ENCODE data around the gene CLTC. TPM values are rescaled to one million over a fixed set of nuclear protein-coding genes. Genes with fewer than 3 reads are reported as not detected.
"Not testable (repeated sequence)": the region's sequence is repeated elsewhere in the genome, so short reads cannot be mapped to it uniquely, and the experiment has no call there.

Gene CLTC
- total RNA-seq, 2 donors from 2014 or later, result 202 to 206 TPM

GRCh38 chr17:59649886-59650285 is 30.2 kb downstream of the CLTC start:
- H3K4me3 ChIP-seq, result no peak overlapping the region
- DNase-seq (ENCODE audit: low spot score), result no peak
- TF ChIP-seq CTCF (IDR thresholded peaks at IDR 0.05), result no peak
- TF ChIP-seq POLR2AphosphoS5 (IDR thresholded peaks at IDR 0.05), result no peak
- no peak for TF ChIP-seq POLR2A (IDR thresholded peaks at IDR 0.05)
- H3K27ac ChIP-seq, result no peak overlapping the region
- no peaks in the 10 kb centered on the region for H3K4me1 ChIP-seq (replicated peaks)
- no peaks in the 10 kb centered on the region for H3K27me3 ChIP-seq (replicated peaks; ENCODE audit: insufficient read depth)
- no peaks in the 10 kb centered on the region for H3K9me3 ChIP-seq
- intact Hi-C loops (cut with DNase I), result no loop called here
- peaks cover 0 to 12% of the 10 kb centered on the region in 2 donors for H3K36me3 ChIP-seq

- 94% methylated on average over 1 of the region's 1 CpG for WGBS
- H3K4me3 ChIP-seq, result no peak overlapping the region
- no peaks in the 10 kb centered on the region for H3K27me3 ChIP-seq (replicated peaks; ENCODE audit: insufficient read depth)
- H3K4me1 ChIP-seq (replicated peaks), result no peaks in the 10 kb centered on the region
- H3K27ac ChIP-seq, result no peak overlapping the region
- DNase-seq (ENCODE audit: low spot score), result no peak
- no peaks in the 10 kb centered on the region for H3K9me3 ChIP-seq
- intact Hi-C loops (cut with DNase I), result no loop called here
- peaks cover 0 to 12% of the 10 kb centered on the region in 2 donors for H3K36me3 ChIP-seq
- no peak for TF ChIP-seq POLR2A (IDR thresholded peaks at IDR 0.05)
- no peak for TF ChIP-seq POLR2AphosphoS5 (IDR thresholded peaks at IDR 0.05)
Measured at GRCh38 chr17:59650642-59651041, 30.9 kb downstream of the CLTC start.

- Histone ChIP-seq H3K36me3 (peaks cover 0 to 12% of the 10 kb centered on the region in 2 donors), H3K4me3 (no peak overlapping the region), H3K27ac (no peak overlapping the region), H3K9me3 (no peaks in the 10 kb centered on the region), H3K4me1 (replicated peaks) (no peaks in the 10 kb centered on the region), H3K27me3 (replicated peaks; ENCODE audit: insufficient read depth) (no peaks in the 10 kb centered on the region)
- intact Hi-C loops (cut with DNase I), result no loop called here
- DNase-seq (ENCODE audit: low spot score), result no peak
- TF ChIP-seq POLR2A (IDR thresholded peaks at IDR 0.05) (no peak), CTCF (IDR thresholded peaks at IDR 0.05) (no peak), POLR2AphosphoS5 (IDR thresholded peaks at IDR 0.05) (no peak)
Measured at GRCh38 chr17:59651346-59651745, 31.7 kb downstream of the CLTC start.

DNA sequence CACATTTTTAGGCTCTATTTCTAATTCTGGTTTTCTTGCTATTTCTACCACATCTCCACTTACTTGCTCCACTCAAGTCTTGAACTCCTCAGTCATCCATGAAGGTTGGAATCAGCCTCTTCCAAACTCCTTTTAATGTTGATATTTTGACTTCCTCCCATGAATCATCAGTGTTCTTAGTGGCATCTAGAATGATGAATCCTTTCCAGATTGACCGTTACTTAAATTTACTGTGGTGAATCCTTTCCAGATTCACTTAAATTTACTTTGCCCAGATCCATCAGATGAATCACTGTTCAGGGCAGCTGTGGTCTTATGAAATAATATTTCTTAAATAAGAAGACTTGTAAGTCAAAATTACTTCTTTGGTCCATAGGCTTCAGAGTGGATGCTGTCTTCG is 32.4 kb downstream of the CLTC start:
- Histone ChIP-seq H3K27ac (no peak overlapping the region), H3K4me3 (no peak overlapping the region), H3K27me3 (replicated peaks; ENCODE audit: insufficient read depth) (no peaks in the 10 kb centered on the region), H3K36me3 (peaks cover 0 to 12% of the 10 kb centered on the region in 2 donors), H3K9me3 (no peaks in the 10 kb centered on the region), H3K4me1 (replicated peaks) (no peaks in the 10 kb centered on the region)
- WGBS, result 91% methylated on average over 2 of the region's 2 CpGs
- DNase-seq (ENCODE audit: low spot score), result no peak
- intact Hi-C loops (cut with DNase I), result no loop called here
- TF ChIP-seq CTCF (IDR thresholded peaks at IDR 0.05) (no peak), POLR2AphosphoS5 (IDR thresholded peaks at IDR 0.05) (no peak), POLR2A (IDR thresholded peaks at IDR 0.05) (no peak)

- peaks cover 0 to 12% of the 10 kb centered on the region in 2 donors for H3K36me3 ChIP-seq
- H3K4me1 ChIP-seq (replicated peaks); H3K27ac ChIP-seq; intact Hi-C loops (cut with DNase I); H3K4me3 ChIP-seq; H3K9me3 ChIP-seq; DNase-seq (ENCODE audit: low spot score); H3K27me3 ChIP-seq (replicated peaks; ENCODE audit: insufficient read depth): not testable (repeated sequence)
- 93% methylated on average over 7 of the region's 7 CpGs for WGBS
Measured at GRCh38 chr17:59656624-59657023, 36.9 kb downstream of the CLTC start.

DNA sequence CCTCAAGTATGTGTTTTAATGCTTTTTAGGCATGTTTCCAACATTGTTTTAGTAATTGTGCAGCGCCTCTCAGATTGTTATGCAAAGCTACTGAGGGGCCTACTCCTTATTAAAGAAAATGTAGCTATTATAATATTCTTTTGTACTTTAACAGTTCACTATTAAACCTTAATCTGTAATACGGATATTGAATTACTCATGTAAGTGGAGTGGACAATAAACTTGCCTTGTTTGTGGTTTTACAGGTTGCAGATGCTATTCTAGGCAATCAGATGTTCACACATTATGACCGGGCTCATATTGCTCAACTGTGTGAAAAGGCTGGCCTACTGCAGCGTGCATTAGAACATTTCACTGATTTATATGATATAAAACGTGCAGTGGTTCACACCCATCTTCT is 46.5 kb downstream of the CLTC start:
- intact Hi-C loops (cut with DNase I), result no loop called here
- Histone ChIP-seq H3K4me1 (replicated peaks) (no peaks in the 10 kb centered on the region), H3K9me3 (no peaks in the 10 kb centered on the region), H3K27ac (no peak overlapping the region), H3K36me3 (peaks cover 14 to 20% of the 10 kb centered on the region in 2 donors), H3K4me3 (no peak overlapping the region), H3K27me3 (replicated peaks; ENCODE audit: insufficient read depth) (no peaks in the 10 kb centered on the region)
- DNase-seq (ENCODE audit: low spot score), result no peak
- TF ChIP-seq POLR2A (IDR thresholded peaks at IDR 0.05) (no peak), POLR2AphosphoS5 (IDR thresholded peaks at IDR 0.05) (no peak), CTCF (IDR thresholded peaks at IDR 0.05) (no peak)
- WGBS, result 73% methylated on average over 5 of the region's 5 CpGs

Measured in prostate gland (tissue), 2 donors.